Fibroblast of villous mesenchyme (primary cell): ENCODE results near the gene ITCH. TPM values are rescaled to one million over a fixed set of nuclear protein-coding genes. Genes with fewer than 3 reads are reported as not detected.

Source experiments
- DNase-seq: peaks from one replicate; pipeline ENCODE4 v3.0.0-alpha.2; 2010; ENCODE audit warnings: low read depth
- H3K4me3 ChIP-seq: 2 replicates; pipeline ENCODE4 v1.5.1; 2011; ENCODE audit warnings: low read depth, mild to moderate bottlenecking, low read length
- CTCF ChIP-seq: IDR thresholded peaks from 2 replicates; pipeline ENCODE4 v1.5.1; 2012; ENCODE audit warnings: low read depth, mild to moderate bottlenecking, low read length; ENCODE audit not compliant: insufficient read depth
- small RNA-seq: library from RNA; depleted of rRNA; stranded (forward); fragments of <200 nt; gene quantifications from one replicate; pipeline ENCODE3, GENCODE V24; 2012
- total RNA-seq: library from RNA; depleted of rRNA; stranded (reverse); fragments of >200 nt; gene quantifications from 2 replicates; pipeline ENCODE4 v1.2.3, GENCODE V29; 2012

The ITCH gene
- total RNA-seq, 1 donor, result 88.9 TPM

DNA sequence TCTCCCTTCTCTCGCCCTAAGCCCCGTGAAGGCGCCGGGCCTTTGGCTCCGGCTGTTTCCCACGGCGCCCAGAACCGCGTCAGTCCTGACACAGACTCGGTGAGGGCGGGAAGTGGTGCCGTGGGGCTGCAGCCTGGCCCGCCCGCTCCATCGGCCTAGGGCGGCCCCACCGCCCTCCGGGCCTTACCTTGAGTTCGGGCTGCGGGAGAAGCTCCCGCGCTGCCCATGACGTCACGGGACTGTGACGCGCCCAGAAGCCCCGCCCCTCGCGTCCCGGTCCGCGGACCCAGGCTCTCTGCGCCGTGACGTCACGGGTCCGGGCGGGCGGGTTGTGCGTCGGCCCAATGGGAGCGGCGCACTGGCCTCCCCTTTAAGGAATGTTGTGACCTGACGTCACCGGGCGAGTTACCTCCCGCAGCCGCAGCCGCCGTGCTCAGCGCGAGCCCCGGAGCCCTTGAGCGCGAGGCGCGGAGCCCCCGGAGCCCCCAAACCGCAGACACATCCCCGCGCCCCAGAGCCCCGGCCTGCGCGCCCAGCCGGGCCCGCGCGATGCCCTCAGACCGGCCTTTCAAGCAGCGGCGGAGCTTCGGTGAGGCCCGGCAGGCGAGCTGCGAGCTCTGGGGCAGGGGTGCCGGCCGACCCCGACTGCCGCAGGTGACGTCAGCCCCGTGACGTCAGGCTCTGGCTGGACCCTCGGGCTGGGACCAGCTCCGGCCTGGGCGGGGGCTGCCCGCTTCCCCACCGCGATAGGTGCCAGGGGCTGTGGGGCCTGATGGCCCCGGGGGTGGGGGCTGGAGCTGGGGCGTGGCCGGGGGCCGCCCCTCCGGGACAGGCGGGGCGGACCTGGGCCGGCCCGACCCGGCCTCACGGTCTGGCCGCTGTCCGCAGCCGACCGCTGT lies 195.5 kb downstream of the ITCH start, which contains the start of gene MAP1LC3A:
TSS of gene MAP1LC3A (plus strand) at position 399 of the 899 bp plus-strand sequence. CDS start at position 550, 151 bp downstream.
- no peak for TF ChIP-seq CTCF
- DNase-seq, result peak; percentile 98
- H3K4me3 ChIP-seq, result peak within 1 kb of the TSS; percentile 75

DNA sequence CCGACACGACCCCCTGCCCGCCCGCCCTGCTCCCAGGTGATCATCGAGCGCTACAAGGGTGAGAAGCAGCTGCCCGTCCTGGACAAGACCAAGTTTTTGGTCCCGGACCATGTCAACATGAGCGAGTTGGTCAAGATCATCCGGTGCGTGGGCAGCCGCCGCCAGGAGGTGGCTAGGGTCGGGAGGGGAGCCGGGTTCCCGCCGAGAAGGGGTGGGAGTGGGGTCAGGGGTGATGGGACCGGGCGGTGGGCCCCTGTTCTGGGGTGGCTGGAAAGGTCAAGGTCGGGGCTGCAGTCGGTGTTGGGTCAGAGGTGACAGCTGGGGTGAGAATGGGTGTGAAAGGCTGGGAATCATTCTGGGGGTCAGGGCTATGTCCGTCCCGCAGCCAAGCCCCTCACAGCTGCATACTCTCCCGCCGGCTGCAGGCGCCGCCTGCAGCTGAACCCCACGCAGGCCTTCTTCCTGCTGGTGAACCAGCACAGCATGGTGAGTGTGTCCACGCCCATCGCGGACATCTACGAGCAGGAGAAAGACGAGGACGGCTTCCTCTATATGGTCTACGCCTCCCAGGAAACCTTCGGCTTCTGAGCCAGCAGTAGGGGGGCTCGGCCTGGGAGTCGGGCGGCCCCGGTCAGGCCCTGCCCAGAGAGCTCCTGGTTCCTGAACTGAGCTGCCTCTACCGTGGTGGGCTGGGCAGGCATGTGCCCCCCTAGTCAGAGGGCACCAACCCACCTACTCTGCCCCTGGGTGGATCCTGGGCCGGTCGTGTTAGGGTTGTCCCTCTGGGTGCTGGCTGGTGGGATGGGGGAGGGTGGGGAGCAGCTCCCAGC lies 196.5 kb downstream of the ITCH start:
- H3K4me3 ChIP-seq, result peak overlapping the region; percentile 75
- no peak for TF ChIP-seq CTCF
- no peak for DNase-seq

GRCh38 chr20:34560141-34560523 lies 197.1 kb downstream of the ITCH start:
- no peak overlapping the region for H3K4me3 ChIP-seq
- DNase-seq, result no peak
- no peak for TF ChIP-seq CTCF

DNA sequence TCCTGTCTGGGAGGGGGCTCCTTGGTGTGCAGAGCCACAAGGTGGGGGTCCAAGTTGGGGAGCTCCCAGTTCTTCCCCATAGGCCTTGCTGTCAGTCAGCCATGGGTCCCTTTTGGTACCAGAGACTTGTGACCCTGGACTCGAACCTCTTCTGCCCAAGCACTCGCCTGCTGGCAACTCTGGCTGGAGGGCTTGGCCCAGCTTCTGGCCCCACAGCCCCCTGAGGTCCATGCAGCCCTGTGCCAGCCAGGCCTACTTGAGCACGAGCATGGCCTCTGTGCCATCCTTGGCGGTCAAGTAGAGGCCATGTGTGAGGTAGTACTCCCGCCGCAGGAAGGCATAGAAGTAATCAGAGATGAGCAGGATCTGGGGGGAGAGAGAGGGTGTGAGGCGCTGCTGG lies 197.5 kb downstream of the ITCH start:
- TF ChIP-seq CTCF, result no peak
- no peak for DNase-seq
- no peak overlapping the region for H3K4me3 ChIP-seq

Small RNA genes within 50 kb of the gene (small RNA-seq; reads per million reads assigned to genes)
- not detected for gene AL356299.1
- not detected for gene MIR644A
- not detected for gene RF00019

Other genes with a start within 250 kb of the ITCH start
- not detected in 2 replicates for gene ASIP, start 121.8 kb upstream of the ITCH start, total RNA-seq
- 81.5 and 94.6 TPM in 2 replicates for gene AHCY, start 59.9 kb upstream of the ITCH start, total RNA-seq
- gene DYNLRB1, start 153.1 kb downstream of the ITCH start, total RNA-seq, result 57.4 and 59.6 TPM in 2 replicates
- 13.4 and 17.1 TPM in 2 replicates for gene MAP1LC3A, start 195.4 kb downstream of the ITCH start, total RNA-seq